ENCODE data around the gene MARCHF3.
A peak's percentile ranks its signal among the peaks of the same experiment; 100 is the strongest.
"Not testable (repeated sequence)": the region's sequence is repeated elsewhere in the genome, so short reads cannot be mapped to it uniquely, and the experiment has no call there.

Gene MARCHF3

DNA sequence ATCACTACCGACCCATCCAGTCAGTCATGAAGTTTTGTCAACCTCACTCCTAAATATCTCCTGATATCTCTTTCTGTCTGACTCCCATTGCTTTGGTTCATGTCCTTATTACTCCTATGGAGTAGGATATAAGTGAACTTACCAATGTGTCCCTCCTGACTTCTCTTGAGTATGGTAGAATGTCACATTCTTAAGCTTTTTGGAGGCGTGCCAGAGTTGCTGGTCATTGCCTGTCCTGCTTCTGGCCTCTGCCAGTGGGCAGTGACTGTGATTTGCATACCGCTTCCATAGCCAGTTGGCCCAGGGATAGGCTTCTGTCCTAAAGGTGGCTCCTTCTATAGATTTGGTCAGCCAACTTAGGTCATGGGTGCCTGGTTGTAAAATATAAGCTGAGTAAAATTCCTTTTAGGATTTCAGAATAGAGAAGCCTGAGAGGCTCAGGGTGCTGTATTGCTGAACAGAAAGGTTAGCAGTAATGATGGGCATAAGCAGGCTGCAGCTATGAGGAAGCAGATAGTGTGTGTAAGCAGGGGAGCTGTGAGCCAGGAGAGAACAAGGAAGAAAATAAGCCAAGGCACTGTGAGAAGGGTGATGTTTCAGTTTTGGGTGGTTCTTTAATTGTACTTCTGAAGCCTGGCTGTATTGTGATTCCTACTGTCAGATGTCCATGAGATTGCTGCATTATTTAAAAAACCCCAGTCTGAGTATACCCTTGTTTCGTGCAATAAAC, 16.1 kb upstream of the MARCHF3 start:
- DNase-seq, result no peak

DNA sequence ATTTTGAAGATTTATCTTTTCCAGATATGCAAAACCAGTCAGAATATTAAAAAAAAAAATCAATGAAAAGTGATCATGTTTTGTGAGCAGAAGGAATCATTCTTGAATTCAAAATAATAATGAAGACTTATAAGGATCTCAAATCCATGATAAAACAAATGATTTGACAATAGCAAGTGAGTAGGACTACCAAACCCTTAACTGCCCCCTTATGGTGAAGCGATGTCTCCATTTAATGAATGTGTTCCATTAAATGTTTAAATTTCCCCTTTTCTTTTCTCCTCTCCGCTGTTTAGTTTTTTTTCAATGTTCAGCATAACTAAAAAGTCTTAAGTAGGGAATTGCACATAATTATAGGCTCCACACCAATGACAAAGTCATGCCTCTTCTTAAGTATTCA, 12.2 kb upstream of the MARCHF3 start:
- DNase-seq, result no peak

- no peak for DNase-seq
Observed at GRCh38 chr5:127041571-127041970, 11.2 kb upstream of the MARCHF3 start.

GRCh38 chr5:127040796-127041520, 10.6 kb upstream of the MARCHF3 start:
- peak; percentile 76 for DNase-seq

- no peak for DNase-seq
Observed at GRCh38 chr5:127038550-127038949, 8.2 kb upstream of the MARCHF3 start.

- DNase-seq, result no peak
Observed at GRCh38 chr5:127031863-127032232, 1.5 kb upstream of the MARCHF3 start.

- DNase-seq, result no peak
Observed at GRCh38 chr5:127031147-127031862, 947 bp upstream of the MARCHF3 start.

GRCh38 chr5:127029581-127030258, 638 bp downstream of the MARCHF3 start:
- DNase-seq, result peak; percentile 48

GRCh38 chr5:127028822-127029457, 1.4 kb downstream of the MARCHF3 start:
- no peak for DNase-seq

DNA sequence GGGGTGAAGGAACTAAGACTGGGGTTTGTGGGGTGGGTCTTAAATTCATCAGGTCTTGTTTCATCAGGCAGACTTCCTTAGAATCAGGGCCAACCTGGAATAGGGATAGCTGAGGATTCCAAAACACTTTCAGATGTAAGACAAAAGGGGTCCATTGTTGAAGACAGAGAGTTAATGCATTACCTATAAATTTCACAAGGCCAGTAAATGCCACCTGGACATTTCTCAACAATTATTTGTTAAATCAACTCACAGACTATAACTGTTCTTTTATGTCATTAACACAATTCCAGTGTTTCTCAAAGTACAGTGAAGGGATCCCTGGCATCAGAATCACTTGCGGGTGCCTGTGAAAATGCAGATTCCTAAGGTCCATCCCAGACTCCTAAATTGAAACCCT, 2.8 kb downstream of the MARCHF3 start:
- no peak for DNase-seq

DNA sequence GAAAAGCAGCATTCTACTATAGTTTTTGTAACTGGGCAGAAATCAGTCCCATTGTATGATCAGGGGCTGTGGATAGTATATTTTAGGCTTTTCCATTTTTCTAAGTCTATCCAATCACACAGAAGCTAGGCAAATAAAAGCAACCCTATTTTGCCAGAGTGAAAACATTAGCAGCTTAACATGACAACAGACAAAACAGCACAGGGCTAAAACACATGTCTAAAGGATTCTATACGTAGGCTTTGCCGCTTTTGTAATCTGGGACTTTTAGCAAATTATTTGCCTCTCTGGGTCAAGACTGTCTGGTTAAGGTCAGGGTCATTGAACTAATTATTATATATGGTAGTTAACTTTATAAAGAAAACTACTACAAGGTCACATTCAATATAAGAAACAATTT, 4.2 kb downstream of the MARCHF3 start:
- DNase-seq, result no peak

GRCh38 chr5:127025467-127025866, 4.9 kb downstream of the MARCHF3 start:
- no peak for DNase-seq

DNA sequence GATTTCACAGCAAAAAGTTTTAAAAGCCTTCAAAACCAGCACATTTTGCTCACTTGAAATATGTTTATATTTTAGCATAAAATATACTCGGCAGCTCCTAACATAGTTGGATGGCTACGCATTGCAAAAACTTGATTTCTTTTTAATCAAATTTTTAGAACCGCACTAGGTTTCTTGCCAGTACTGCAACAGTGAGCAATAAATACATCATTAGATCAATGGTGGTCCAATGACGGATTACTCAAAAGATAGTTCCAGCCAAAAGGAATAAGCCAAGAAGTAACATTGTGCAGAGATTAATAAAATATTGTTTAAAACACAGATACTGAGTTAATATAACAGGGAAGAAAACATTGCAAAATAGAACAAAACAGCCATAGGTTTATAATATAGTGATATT, 5.5 kb downstream of the MARCHF3 start:
- DNase-seq, result no peak

DNA sequence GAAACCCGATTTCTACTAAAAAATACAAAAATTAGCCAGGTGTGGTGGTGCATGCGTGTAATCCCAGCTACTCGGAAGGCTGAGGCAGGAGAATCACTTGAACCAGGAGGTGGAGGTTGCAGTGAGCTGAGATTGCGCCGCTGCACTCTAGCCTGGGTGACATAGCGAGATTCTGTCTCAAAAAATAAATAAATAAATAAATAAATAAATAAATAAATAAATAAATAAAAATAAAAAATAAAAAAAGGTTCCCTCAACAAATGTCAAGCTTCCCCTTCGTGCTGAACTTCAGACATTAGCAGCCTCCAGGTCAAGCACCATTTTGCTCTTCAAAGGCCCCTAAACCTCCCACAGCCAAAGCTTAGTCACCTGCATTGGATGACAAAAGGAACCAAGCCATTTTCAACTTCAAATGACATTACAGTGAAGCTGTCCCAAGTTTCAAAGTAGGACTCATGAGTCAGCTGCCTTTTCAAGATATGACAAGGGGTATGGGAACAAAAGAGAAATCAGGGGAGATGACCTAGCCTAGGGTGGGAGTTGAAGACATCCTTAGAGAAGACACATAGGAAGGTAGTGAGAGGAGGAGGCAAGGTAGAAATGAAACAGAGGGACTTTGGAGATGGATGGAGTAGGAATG, 6.7 kb downstream of the MARCHF3 start:
- DNase-seq, result not testable (repeated sequence)

DNA sequence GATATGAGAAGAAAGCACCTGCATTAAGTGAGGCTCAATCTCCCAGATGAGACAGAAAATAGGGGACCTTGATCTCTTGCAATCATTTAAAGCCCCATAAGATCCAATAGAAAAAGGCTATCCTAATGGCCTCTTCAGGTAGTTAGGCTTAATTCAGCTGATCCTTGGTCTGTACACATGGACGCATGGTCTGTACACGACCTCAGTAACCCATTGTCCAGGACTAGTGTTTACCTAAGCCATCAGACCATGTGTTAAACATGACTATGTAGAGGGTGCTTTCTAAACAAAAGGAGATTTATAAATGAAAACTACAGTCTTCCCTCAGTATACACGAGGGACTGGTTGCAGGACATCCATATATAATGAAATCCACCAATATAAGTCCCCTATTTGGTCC, 7.5 kb downstream of the MARCHF3 start:
- DNase-seq, result no peak

DNA sequence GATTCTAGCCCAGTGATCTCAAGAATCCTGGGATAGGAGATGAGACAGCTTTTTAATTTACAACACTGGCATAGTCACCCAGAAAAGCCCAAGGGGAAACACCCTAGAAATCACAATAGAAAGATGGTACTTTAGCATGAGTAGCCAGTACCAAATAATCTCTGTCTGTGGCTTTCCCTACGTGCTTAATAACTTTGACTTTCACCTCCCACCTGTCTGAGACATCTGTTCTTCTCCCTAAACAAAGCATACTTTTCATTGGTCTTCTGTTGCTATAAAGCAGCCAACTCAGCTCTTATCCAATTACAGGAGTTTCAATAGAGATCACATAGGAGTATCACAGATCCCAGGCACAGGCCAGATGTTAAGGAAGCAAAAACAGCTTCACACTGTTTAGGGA, 10.4 kb downstream of the MARCHF3 start:
- DNase-seq, result no peak

DNA sequence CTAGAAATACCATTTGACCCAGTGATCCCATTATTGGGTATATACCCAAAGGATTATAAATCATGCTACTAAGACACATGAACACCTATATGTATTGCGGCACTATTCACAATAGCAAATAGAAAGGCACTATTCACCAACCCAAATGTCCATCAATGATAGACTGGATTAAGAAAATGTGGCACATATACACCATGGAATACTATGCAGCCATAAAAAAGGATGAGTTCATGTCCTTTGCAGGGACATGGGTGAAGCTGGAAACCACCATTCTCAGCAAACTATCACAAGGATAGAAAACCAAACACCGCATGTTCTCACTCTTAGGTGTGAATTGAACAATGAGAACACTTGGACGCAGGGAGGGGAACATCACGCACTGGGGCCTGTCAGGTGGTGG, 13.6 kb downstream of the MARCHF3 start:
- DNase-seq, result not testable (repeated sequence)

- DNase-seq, result no peak
Observed at GRCh38 chr5:127015716-127016115, 14.6 kb downstream of the MARCHF3 start.

- no peak for DNase-seq
Observed at GRCh38 chr5:127014573-127014972, 15.8 kb downstream of the MARCHF3 start.

DNA sequence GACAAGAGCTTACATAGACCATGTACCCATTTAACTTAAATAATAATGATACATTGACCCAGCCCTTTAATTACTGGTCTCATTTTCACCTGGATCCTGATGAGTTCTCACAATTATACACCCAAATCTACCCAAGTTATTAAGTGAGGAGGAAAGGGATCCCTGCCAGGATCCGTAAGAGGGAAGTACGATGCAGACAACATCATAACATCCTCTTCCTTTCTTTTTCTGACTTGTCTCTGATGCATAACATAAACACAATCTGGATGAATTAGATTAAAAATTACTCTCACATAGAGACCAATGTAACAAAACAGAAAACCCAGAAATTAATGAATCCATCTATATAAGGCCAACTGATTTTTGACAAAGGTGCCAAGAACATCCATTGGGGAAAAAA, 17.0 kb downstream of the MARCHF3 start:
- DNase-seq, result no peak

DNA sequence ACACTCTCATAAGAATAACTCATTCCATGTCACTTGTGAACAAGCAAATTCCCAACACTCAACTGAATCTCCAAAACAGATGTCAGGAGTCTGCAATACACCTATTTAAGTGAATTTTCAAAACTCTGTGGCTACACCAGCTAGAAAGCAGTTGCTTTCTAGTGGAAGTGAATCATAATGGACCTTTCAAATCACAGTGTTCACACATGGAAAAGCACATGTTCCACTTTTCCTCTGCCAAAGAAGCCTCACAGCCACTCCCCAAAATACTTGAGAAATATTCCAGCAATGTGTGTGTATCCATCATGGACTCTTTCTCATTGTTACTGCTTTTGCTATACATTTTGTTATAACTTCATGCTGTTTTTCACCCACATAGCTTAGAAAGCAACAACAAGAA, 17.4 kb downstream of the MARCHF3 start:
- DNase-seq, result no peak

GRCh38 chr5:127011961-127012644, 18.3 kb downstream of the MARCHF3 start:
- DNase-seq, result no peak
